Measurements from ENCODE around the gene NPC1L1.

GRCh38 chr7:44534501-44534900 lies 6.6 kb downstream of the NPC1L1 start:
- TF ChIP-seq CTCF (conservative IDR thresholded peaks at IDR 0.05 in 1 of 2, IDR thresholded peaks at IDR 0.05 in 1 of 2; ENCODE audit: extremely low read depth in 1 of 2, insufficient read depth in 1 of 2, low read depth in 1 of 2, low read length in 2 of 2): peak; percentile 49 to 63
- TF ChIP-seq EZH2 (IDR thresholded peaks at IDR 0.05; ENCODE audit: borderline replicate concordance, low read length): no peak
